RWPE1 (cell line): ENCODE data around the gene CLPTM1L.
A peak's percentile ranks its signal among the peaks of the same experiment; 100 is the strongest.

Experiments
- CTCF ChIA-PET: fragments of 350-600 bp; sonication (Branson Sonifier 250); formaldehyde crosslinking; extraction: SDS; loops from one replicate; lab custom pipeline; 2021; lab: Yijun Ruan, JAX
- POLR2A ChIA-PET: fragments of 400-600 bp; formaldehyde crosslinking; extraction: SDS; loops from one replicate; lab custom pipeline; 2020; ENCODE audit warnings: antibody characterized with exemption; ENCODE audit not compliant: low non-redundant PET; lab: Yijun Ruan, JAX
- DNase-seq: peaks from one replicate; pipeline ENCODE4 v3.0.0; 2012; ENCODE audit warnings: low spot score
- H3K27ac ChIP-seq: fragments of 450-650 bp; 2 replicates; pipeline ENCODE4 v1.5.1; 2017
- TF ChIP-seq, protein P1 (sequence below): fragments of 450-650 bp; conservative IDR thresholded peaks from 2 replicates; pipeline ENCODE4 v1.5.1; 2017; ENCODE audit warnings: low read depth, mild to moderate bottlenecking

Gene CLPTM1L

DNA sequence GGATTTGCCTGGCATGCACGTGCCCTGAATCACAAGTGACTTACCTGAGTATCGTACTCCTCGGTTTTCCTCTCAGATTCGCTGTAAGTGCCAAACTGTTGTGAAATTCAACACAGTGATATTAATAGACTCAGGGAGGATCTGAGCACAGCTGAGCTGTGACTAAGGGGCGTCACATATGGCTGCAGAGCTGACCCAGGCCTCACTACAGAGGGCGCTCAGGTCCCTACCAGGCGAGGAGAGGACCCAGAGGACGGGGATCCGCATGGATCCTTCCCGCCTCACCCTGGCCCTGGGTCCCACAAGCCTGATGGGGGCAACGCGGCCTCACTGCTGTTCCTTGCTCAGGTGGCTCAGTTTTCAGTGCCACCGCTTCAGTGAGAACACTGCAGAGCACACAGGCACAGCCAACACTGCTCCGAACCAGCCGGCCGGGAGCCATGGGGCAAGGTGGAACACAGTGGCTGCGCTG lies 20.1 kb downstream of the CLPTM1L start:
- TF ChIP-seq, protein P1, sequence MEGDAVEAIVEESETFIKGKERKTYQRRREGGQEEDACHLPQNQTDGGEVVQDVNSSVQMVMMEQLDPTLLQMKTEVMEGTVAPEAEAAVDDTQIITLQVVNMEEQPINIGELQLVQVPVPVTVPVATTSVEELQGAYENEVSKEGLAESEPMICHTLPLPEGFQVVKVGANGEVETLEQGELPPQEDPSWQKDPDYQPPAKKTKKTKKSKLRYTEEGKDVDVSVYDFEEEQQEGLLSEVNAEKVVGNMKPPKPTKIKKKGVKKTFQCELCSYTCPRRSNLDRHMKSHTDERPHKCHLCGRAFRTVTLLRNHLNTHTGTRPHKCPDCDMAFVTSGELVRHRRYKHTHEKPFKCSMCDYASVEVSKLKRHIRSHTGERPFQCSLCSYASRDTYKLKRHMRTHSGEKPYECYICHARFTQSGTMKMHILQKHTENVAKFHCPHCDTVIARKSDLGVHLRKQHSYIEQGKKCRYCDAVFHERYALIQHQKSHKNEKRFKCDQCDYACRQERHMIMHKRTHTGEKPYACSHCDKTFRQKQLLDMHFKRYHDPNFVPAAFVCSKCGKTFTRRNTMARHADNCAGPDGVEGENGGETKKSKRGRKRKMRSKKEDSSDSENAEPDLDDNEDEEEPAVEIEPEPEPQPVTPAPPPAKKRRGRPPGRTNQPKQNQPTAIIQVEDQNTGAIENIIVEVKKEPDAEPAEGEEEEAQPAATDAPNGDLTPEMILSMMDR: no peak
- H3K27ac ChIP-seq: peak overlapping the region; percentile 88
- ChIA-PET POLR2A (no interaction called here), CTCF (no interaction called here)
- DNase-seq: no peak

DNA sequence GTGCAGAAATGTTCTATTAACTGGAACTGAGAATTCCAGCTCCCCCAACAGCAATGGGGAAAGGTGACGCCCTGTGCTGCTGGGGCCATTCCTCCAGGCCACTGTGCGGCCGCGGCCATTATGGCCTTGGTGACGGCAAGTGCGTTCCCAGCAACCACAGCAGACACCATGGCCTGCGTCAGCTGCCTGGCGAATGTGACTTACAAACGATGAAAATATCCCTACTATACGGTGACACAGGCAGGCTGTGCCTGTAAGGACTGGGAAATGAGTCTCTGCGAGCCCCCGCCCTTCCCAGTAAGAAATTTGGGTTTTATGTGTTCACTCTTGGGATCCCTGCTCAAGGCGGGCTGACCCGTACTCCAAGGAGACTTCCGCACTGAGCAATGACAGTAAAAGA lies 20.6 kb downstream of the CLPTM1L start:
- POLR2A ChIA-PET: no interaction called here
- peak overlapping the region; percentile 88 for H3K27ac ChIP-seq
- TF ChIP-seq, protein P1: no peak
- DNase-seq: no peak
- CTCF ChIA-PET: no interaction called here

DNA sequence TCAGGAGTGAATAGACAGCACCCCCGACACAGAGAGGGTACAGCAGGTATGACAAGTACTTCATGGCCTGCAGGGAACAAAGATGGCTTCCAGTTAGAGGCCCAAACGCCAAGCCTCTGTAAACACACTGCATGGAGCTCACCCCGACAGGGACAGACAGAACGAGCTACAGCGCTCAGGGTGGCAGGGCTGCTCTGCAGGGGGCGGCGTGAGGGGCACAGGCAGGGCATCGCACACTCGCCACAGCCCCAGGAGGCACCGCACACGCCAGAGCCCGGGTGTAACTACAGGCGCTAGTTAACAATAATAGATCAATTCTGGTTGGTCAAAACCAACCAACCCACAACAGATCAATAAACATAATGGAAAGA lies 21.1 kb downstream of the CLPTM1L start:
- CTCF ChIA-PET: no interaction called here
- no peak for DNase-seq
- POLR2A ChIA-PET: no interaction called here
- TF ChIP-seq, protein P1: no peak
- H3K27ac ChIP-seq: peak overlapping the region; percentile 88

GRCh38 chr5:1322955-1323802 lies 21.7 kb downstream of the CLPTM1L start:
- ChIA-PET CTCF (no interaction called here), POLR2A (no interaction called here)
- TF ChIP-seq, protein P1: no peak
- DNase-seq: no peak
- peak overlapping the region; percentile 88 for H3K27ac ChIP-seq

DNA sequence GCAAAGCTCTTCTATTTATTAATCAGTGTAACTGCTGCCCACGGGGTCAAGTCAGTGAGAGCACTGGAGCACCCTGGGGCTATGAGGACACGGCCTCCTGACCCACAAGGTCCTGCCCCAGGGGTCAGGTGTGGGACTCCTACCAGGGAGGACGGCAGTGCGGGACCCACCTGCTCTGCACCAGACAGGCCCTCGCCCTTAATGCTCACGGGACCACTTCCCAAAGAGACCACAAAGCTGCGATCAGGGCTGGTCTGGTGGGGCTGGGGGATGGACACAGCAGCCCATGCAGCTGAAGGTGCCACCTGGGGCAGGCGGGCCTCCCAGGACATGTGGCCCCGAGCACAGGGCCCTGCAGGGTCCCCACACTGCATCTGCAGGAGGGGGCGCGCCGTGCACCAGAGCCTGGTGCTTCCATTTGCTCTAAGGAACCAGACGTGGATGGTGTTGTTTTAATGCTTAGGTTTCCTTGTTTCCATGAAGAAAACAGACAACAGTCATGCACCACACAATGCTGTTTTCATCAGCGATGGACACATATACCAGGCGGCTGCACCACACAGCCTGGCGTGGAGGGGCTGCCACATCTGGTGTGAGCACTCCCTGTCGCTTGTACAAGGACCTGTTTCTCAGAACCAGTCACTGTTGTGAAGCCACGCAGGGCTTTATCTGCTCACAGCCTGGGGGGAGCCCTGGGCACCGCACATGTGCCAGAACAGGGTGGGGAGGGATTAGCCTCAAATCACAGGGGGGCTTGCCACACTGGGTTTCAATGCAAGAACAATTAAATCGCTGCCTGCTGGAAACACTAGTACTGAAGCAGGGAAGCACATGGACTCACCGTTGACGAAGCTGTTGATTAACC lies 22.6 kb downstream of the CLPTM1L start:
- no peak for DNase-seq
- POLR2A ChIA-PET: no interaction called here
- CTCF ChIA-PET: interaction anchor here (0.6 kb wide), 1 partner anchor 14 kb away, joined by 3 read pairs; no protein-coding TSS in a partner anchor
- TF ChIP-seq, protein P1: no peak
- H3K27ac ChIP-seq: peak overlapping the region; percentile 88

GRCh38 chr5:1321576-1321975 lies 23.3 kb downstream of the CLPTM1L start:
- ChIA-PET CTCF (interaction anchor here (0.6 to 0.8 kb wide), 2 partner anchors 13 to 15 kb away, joined by 3 read pairs; no protein-coding TSS in a partner anchor), POLR2A (no interaction called here)
- peak overlapping the region; percentile 88 for H3K27ac ChIP-seq
- no peak for DNase-seq
- TF ChIP-seq, protein P1: no peak
